Fibroblast of peridontal ligament (primary cell): Measurements from ENCODE around the gene CTNNBL1.
"Not testable (repeated sequence)": the region's sequence is repeated elsewhere in the genome, so short reads cannot be mapped to it uniquely, and the experiment has no call there.

Experiments
- DNase-seq: peaks from one replicate; pipeline ENCODE4 v3.0.0-alpha.2; 2010; ENCODE audit errors: extremely low read depth

The CTNNBL1 gene

GRCh38 chr20:37706298-37706697 is 12.5 kb downstream of the CTNNBL1 start:
- no peak for DNase-seq

- no peak for DNase-seq
Observed at GRCh38 chr20:37711001-37711400, 17.2 kb downstream of the CTNNBL1 start.

GRCh38 chr20:37711994-37712964 is 18.4 kb downstream of the CTNNBL1 start:
- no peak for DNase-seq

GRCh38 chr20:37713396-37713795 is 19.6 kb downstream of the CTNNBL1 start:
- DNase-seq = no peak

GRCh38 chr20:37714978-37715672 is 21.3 kb downstream of the CTNNBL1 start:
- DNase-seq = peak; percentile 63

- no peak for DNase-seq
Observed at GRCh38 chr20:37721751-37722150, 27.9 kb downstream of the CTNNBL1 start.

- not testable (repeated sequence) for DNase-seq
Observed at GRCh38 chr20:37722312-37722711, 28.5 kb downstream of the CTNNBL1 start.

GRCh38 chr20:37723668-37724067 is 29.8 kb downstream of the CTNNBL1 start:
- DNase-seq = no peak

GRCh38 chr20:37725165-37725564 is 31.3 kb downstream of the CTNNBL1 start:
- DNase-seq = no peak

GRCh38 chr20:37725855-37726254 is 32.0 kb downstream of the CTNNBL1 start:
- no peak for DNase-seq

- no peak for DNase-seq
Observed at GRCh38 chr20:37726321-37726720, 32.5 kb downstream of the CTNNBL1 start.

- DNase-seq = no peak
Observed at GRCh38 chr20:37726971-37727956, 33.4 kb downstream of the CTNNBL1 start.

GRCh38 chr20:37727957-37728634 is 34.3 kb downstream of the CTNNBL1 start:
- DNase-seq = no peak

GRCh38 chr20:37728635-37728983 is 34.8 kb downstream of the CTNNBL1 start:
- no peak for DNase-seq

GRCh38 chr20:37729452-37729851 is 35.6 kb downstream of the CTNNBL1 start:
- DNase-seq = no peak

GRCh38 chr20:37729909-37730308 is 36.1 kb downstream of the CTNNBL1 start:
- DNase-seq = peak; percentile 27

GRCh38 chr20:37733416-37733815 is 39.6 kb downstream of the CTNNBL1 start:
- DNase-seq = no peak

GRCh38 chr20:37734228-37734985 is 40.6 kb downstream of the CTNNBL1 start:
- peak; percentile 95 for DNase-seq

- DNase-seq = no peak
Observed at GRCh38 chr20:37735541-37735940, 41.7 kb downstream of the CTNNBL1 start.

GRCh38 chr20:37736132-37736531 is 42.3 kb downstream of the CTNNBL1 start:
- DNase-seq = no peak
